VCaP (cell line): Measurements from ENCODE around the gene MYL12B.

Experiments used
- H3K27ac ChIP-seq: fragments of 450-650 bp; 2 replicates; pipeline ENCODE4 v1.5.1; 2017
- CTCF ChIP-seq: fragments of 450-650 bp; conservative IDR thresholded peaks from 2 replicates; pipeline ENCODE4 v1.5.1; 2017; ENCODE audit warnings: mild to moderate bottlenecking, moderate library complexity

MYL12B gene

DNA sequence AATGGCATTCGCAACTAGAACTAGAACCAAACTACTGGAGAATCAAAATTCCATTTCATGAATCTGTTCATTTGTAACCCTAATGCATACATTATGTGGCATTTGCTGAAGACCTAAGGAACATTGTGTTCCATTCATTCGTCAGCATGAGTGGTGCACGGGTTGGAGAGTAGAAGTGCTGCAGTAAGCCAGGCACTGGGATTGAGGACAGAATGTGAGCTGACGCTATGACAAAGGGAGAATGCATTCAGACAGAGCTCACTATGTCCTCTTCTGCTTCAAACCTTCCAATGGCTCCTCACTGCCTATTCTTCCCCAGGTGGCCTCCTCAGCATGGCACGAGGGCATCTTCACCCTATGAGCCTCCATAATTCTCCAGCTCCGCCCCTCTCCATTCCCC lies 35.9 kb upstream of the MYL12B start:
- no peak for TF ChIP-seq CTCF

GRCh38 chr18:3230401-3231334 lies 31.3 kb upstream of the MYL12B start:
- no peak overlapping the region for H3K27ac ChIP-seq
- no peak for TF ChIP-seq CTCF

More for the DNA sequence above, 35.9 kb upstream of the MYL12B start:
- no peak overlapping the region for H3K27ac ChIP-seq

- no peak overlapping the region for H3K27ac ChIP-seq
- no peak for TF ChIP-seq CTCF
Measured at GRCh38 chr18:3233004-3233403, 28.9 kb upstream of the MYL12B start.

DNA sequence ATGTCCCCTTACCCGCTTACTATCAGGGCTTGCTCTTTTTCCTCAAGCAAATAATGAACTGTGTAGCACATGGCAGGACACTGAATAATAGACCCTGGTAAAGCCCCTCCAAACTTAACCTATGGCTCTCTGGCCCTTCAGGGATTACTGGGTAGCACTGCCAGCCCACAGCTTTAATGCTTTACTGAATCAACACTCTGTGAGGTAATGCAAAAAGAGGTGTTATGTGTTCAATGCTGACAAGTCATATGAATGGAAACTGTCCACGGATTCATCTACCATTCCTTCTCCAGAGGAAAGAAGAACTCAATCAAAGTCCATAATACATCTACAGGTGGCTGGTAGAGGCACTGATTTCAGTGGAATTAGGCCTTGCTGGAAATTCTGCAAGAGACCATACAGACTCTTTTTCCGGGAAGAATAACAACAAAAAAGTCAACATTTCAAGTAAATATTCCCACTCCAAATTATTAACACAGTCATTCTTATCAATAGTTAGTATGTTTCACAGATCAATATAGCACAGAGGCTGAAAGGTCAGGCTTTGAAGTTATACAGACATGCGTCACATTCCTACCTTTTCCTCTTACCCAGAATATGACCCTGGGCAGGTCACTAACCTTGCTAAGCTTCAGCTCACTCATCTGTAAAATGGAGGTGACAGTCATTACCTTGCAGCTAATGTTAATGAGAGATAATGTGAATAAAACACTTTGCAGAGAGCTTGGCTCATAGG lies 28.3 kb upstream of the MYL12B start:
- no peak overlapping the region for H3K27ac ChIP-seq
- TF ChIP-seq CTCF = no peak

DNA sequence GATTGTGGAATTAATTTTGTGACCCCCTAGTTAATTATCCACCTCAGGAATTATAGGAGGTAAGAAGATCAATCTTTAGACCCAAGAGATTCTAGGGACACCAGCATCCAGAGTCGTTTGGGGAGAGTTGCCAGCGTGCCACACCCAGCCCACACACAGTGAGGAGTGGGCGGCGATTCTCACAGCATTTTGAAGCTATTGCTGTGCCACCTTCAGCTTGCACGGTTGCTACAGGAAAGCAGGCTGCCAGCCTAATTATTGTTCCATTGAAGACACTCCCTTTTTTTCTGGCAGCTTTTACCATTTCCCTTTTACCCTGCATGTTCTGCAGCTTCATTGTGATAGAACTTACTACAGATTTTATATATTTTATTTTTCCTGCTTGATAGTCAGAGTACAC lies 27.5 kb upstream of the MYL12B start:
- no peak overlapping the region for H3K27ac ChIP-seq
- TF ChIP-seq CTCF = no peak

- no peak overlapping the region for H3K27ac ChIP-seq
- no peak for TF ChIP-seq CTCF
Measured at GRCh38 chr18:3235846-3236245, 26.1 kb upstream of the MYL12B start.

DNA sequence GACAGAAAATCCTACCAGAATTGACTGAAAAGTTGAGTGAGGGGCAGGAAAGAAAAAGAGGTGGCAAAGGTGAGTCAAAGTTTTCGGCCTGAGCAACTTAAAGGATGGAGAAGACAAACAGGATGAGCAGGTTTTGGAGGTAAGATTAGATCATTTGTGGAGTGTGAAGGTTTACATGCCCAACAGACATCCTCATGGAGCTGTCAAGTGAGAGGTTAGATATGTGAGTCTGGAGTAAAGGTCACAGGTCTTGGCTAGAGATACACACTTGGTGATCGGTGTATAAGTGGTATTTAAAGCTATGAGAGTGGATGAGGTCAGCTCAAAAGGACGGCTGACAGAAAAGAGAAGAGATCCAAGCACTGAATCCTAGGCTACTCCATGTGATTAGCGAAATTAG lies 25.5 kb upstream of the MYL12B start:
- TF ChIP-seq CTCF = no peak

More for the DNA sequence above, 25.5 kb upstream of the MYL12B start:
- H3K27ac ChIP-seq = no peak overlapping the region
